Measurements from ENCODE around the gene JARID2. TPM values are rescaled to one million over a fixed set of nuclear protein-coding genes. Genes with fewer than 3 reads are reported as not detected.

The JARID2 gene
- total RNA-seq, 1 donor from 2014 or later = 5.0 TPM

- Histone ChIP-seq H3K27ac (no peak overlapping the region), H3K4me3 (no peak overlapping the region), H3K4me1 (peaks cover 0 to 3% of the 10 kb centered on the region in 2 donors), H3K9me3 (no peaks in the 10 kb centered on the region), H3K36me3 (no peaks in the 10 kb centered on the region), H3K27me3 (no peaks in the 10 kb centered on the region)
- TF ChIP-seq, protein P1, sequence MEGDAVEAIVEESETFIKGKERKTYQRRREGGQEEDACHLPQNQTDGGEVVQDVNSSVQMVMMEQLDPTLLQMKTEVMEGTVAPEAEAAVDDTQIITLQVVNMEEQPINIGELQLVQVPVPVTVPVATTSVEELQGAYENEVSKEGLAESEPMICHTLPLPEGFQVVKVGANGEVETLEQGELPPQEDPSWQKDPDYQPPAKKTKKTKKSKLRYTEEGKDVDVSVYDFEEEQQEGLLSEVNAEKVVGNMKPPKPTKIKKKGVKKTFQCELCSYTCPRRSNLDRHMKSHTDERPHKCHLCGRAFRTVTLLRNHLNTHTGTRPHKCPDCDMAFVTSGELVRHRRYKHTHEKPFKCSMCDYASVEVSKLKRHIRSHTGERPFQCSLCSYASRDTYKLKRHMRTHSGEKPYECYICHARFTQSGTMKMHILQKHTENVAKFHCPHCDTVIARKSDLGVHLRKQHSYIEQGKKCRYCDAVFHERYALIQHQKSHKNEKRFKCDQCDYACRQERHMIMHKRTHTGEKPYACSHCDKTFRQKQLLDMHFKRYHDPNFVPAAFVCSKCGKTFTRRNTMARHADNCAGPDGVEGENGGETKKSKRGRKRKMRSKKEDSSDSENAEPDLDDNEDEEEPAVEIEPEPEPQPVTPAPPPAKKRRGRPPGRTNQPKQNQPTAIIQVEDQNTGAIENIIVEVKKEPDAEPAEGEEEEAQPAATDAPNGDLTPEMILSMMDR (IDR thresholded peaks at IDR 0.05) = no peak
- no peak for DNase-seq (ENCODE audit: low spot score in 2 of 2)
- intact Hi-C loops (cut with DNase I) = no loop called here
Observed at GRCh38 chr6:15544321-15544900, 298.5 kb downstream of the JARID2 start.

DNA sequence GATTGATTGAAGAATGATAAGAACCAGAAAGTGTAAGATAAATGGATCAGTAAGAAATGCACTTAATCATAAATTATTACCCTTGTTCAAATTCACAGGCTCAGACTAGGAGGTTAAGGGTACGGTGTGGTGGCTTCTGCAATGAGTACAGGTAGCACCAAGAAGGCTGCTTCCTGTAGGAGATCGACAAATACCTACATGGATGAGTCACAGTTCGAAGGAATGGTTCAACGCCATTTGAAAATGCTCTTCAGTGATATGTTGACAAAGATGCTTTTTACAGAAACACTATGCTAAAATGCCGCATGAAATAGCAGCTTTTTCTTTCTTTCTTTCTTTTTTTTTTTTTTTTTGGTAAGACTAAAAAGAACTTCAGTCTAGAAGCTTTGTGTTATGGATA is 300.7 kb downstream of the JARID2 start:
- no peaks in the 10 kb centered on the region for H3K9me3 ChIP-seq
- intact Hi-C loops (cut with DNase I) = no loop called here
- no peaks in the 10 kb centered on the region for H3K36me3 ChIP-seq
- no peaks in the 10 kb centered on the region for H3K27me3 ChIP-seq
- H3K4me3 ChIP-seq = no peak overlapping the region
- peaks cover 0 to 3% of the 10 kb centered on the region in 2 donors for H3K4me1 ChIP-seq
- no peak overlapping the region for H3K27ac ChIP-seq
- DNase-seq (ENCODE audit: low spot score in 2 of 2) = no peak
- TF ChIP-seq, protein P1 (IDR thresholded peaks at IDR 0.05) = no peak

DNA sequence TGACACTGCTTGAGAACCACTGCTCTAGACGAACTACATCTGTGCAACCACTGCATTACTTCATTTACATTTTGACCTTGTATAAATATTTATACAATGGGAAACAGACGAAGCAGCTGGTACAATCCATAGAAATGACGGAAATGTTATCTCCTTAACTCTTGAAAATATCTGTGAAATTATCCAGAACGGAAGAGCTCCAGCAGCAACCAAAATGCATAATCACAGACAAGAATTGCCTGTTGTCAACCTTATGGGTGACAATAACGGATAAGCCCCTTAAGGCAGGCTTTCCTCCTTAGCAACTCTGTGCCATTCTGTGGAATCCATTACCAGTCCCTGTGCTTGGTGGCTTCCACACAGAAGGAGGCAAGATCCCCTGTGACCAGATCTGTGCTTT is 301.5 kb downstream of the JARID2 start:
- no peak overlapping the region for H3K4me3 ChIP-seq
- intact Hi-C loops (cut with DNase I) = no loop called here
- no peaks in the 10 kb centered on the region for H3K36me3 ChIP-seq
- no peak for DNase-seq (ENCODE audit: low spot score in 2 of 2)
- H3K9me3 ChIP-seq = no peaks in the 10 kb centered on the region
- H3K27me3 ChIP-seq = no peaks in the 10 kb centered on the region
- no peak overlapping the region for H3K27ac ChIP-seq
- H3K4me1 ChIP-seq = peaks cover 0 to 3% of the 10 kb centered on the region in 2 donors
- TF ChIP-seq, protein P1 (IDR thresholded peaks at IDR 0.05) = no peak

DNA sequence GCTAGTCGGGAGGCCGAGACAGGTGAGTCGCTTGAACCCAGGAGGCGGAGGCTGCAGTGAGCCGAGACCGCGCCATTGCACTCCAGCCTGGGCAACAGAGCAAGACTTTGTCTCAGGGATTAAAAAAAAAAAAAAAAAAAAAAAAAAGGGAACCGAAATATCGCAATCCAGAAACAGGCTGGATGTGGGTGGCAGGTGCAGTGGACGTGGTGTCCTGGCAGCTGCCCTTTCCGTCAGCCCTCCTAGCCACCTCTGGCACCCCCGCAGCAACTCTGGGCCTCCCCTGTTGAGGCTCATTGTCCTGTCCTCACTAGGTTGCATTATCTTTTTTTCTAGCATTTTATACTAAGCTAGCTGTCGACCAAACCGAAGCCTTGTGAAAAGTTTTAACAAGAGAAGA is 303.5 kb downstream of the JARID2 start:
- H3K4me3 ChIP-seq = no peak overlapping the region
- H3K4me1 ChIP-seq = peaks cover 0 to 2% of the 10 kb centered on the region in 2 donors
- intact Hi-C loops (cut with DNase I) = no loop called here
- no peak for DNase-seq (ENCODE audit: low spot score in 2 of 2)
- no peaks in the 10 kb centered on the region for H3K36me3 ChIP-seq
- no peaks in the 10 kb centered on the region for H3K9me3 ChIP-seq
- TF ChIP-seq, protein P1 (IDR thresholded peaks at IDR 0.05) = no peak
- no peak overlapping the region for H3K27ac ChIP-seq
- H3K27me3 ChIP-seq = no peaks in the 10 kb centered on the region

DNA sequence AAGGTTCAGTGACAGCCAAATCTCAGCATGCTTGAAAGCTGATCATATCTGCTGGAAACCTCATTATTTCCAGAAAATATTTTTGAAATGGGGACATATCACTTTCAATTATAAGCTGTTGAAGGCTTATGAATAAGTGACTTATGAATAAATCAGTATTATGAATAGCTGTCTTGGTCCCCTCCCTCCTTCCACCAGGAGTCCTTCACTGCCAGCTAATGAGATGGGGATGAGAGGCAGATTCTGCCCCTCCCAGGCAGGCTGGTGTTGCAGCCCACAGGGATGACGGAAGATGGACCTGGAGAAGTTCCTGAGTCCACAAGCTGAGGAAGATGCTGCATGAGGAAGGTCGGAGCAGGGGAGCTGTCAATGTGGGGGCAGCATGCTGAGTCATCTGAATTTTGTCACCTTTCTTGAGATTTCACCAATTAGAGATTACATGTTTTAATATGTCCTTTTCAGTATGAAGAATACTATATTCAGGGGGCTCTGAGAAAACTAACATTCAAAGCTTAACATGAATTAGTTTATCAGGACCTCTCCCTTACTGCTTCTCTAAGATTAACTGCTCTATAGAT is 304.8 kb downstream of the JARID2 start:
- no peaks in the 10 kb centered on the region for H3K27me3 ChIP-seq
- intact Hi-C loops (cut with DNase I) = no loop called here
- H3K27ac ChIP-seq = no peak overlapping the region
- no peaks in the 10 kb centered on the region for H3K4me1 ChIP-seq
- no peaks in the 10 kb centered on the region for H3K36me3 ChIP-seq
- TF ChIP-seq, protein P1 (IDR thresholded peaks at IDR 0.05) = no peak
- H3K4me3 ChIP-seq = no peak overlapping the region
- no peak for DNase-seq (ENCODE audit: low spot score in 2 of 2)
- H3K9me3 ChIP-seq = no peaks in the 10 kb centered on the region

Measured in ascending aorta (tissue), 2 donors.